ENCODE data around the gene UNC45B.

DNA sequence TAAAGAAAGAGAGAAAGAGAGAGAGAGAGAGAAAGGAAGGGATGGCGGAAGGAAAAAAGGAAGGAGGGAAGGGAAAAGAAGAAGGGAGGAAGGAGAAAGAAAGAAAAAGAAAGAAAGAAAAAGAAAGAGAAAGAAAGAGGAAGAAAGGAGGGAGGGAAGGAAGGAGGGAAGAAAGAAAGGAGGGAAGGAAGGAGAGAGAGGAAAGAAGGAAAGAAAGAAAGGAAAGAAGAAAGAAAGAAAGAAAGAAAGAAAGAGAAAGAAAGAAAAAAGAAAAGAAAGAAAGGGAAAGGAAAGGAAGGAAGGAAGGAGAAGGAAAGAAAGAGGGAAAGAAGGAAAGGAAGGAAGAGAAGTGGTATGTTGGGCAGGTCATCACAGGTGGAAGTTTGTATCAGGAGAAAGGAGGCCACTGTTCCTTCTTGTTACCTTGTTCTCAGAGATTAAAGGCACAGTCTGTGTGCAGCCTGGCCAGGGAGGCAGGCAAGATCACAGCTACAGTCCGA lies 27.3 kb downstream of the UNC45B start:
- TF ChIP-seq, protein P1, sequence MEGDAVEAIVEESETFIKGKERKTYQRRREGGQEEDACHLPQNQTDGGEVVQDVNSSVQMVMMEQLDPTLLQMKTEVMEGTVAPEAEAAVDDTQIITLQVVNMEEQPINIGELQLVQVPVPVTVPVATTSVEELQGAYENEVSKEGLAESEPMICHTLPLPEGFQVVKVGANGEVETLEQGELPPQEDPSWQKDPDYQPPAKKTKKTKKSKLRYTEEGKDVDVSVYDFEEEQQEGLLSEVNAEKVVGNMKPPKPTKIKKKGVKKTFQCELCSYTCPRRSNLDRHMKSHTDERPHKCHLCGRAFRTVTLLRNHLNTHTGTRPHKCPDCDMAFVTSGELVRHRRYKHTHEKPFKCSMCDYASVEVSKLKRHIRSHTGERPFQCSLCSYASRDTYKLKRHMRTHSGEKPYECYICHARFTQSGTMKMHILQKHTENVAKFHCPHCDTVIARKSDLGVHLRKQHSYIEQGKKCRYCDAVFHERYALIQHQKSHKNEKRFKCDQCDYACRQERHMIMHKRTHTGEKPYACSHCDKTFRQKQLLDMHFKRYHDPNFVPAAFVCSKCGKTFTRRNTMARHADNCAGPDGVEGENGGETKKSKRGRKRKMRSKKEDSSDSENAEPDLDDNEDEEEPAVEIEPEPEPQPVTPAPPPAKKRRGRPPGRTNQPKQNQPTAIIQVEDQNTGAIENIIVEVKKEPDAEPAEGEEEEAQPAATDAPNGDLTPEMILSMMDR (IDR thresholded peaks at IDR 0.05): no peak
- TF ChIP-seq POLR2AphosphoS5 (IDR thresholded peaks at IDR 0.05) (no peak), POLR2A (IDR thresholded peaks at IDR 0.05) (no peak)

Data from gastroesophageal sphincter (tissue), 3 donors.